ENCODE measurements around the gene TNFAIP8L3. TPM values are rescaled to one million over a fixed set of nuclear protein-coding genes. Genes with fewer than 3 reads are reported as not detected.

Gene TNFAIP8L3
- total and polyA plus RNA-seq, 2 of the 4 experiments (the other 2 are of a cell fraction), result 0.29 to 0.90 TPM

DNA sequence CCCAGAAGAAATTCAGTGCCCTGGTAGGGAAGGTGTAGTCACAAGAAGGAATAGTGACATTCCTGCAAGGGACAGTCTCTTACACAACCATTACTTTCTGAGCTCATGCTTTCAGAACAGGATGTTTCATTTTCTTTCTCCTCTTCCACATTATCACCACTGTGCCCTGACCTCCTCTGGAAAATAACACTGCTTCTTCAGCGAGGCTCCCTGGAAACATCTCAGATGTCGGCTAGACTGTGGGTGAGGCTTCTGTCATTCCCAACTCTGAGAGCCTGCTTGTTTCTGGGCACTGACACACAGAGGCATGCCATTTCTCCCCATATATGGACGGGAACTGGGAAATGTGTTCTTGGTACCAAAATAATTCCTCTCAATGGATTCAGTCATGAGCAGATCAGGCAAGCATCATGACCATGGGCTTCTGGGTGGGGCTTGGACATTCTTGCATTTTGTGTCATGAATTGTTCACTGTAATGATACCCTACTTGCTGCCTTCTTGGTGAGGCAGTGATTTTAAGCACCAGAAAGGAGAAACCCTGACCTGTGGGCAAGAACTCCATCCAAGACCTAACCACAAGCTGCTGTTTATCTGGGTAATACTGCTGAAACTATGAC is 14.3 kb upstream of the TNFAIP8L3 start:
- Histone ChIP-seq H2AFZ (replicated peaks; ENCODE audit: low read length, poor library complexity) (peak overlapping the region; percentile 79), H3K4me2 (ENCODE audit: low read depth, low read length) (peak overlapping the region; percentile 62), H2BK120ac (ENCODE audit: low read depth, low read length) (peak overlapping the region; percentile 58), H2AK5ac (ENCODE audit: low read depth, low read length) (peak overlapping the region; percentile 3; the same call in 1 of the 2 replicates), H4K8ac (ENCODE audit: low read depth in 2 of 2, low read length in 2 of 2) (peak overlapping the region in 1 of 2 experiments; percentile 20; a peak in 2 of 4 replicates), H3K18ac (ENCODE audit: low read depth, low read length) (peak overlapping the region; percentile 32), H2BK15ac (ENCODE audit: low read depth, low read length) (peak overlapping the region; percentile 3; the same call in 1 of the 3 replicates), H3K4ac (ENCODE audit: low read depth, low read length) (peak overlapping the region; percentile 47), H3K36me3 (ENCODE audit: control insufficient read depth, insufficient read depth, low read length) (no peaks in the 10 kb centered on the region), H4K20me1 (ENCODE audit: insufficient read depth, low read length) (no peaks in the 10 kb centered on the region), H2BK20ac (ENCODE audit: low read depth, low read length) (peak overlapping the region; percentile 60; the same call in 1 of the 2 replicates), H3K4me3 (ENCODE audit: insufficient read depth, low read depth, low read length) (no peak overlapping the region), H3K9ac (ENCODE audit: low read depth, low read length) (no peak overlapping the region), H3K4me1 (ENCODE audit: control insufficient read depth, insufficient read depth, low read length) (peaks cover 17% of the 10 kb centered on the region), H4K91ac (ENCODE audit: insufficient read depth, low read depth, low read length) (no peak overlapping the region), H3K56ac (ENCODE audit: extremely low read depth, insufficient read depth, low read length) (no peak overlapping the region), H2AK9ac (replicated peaks; ENCODE audit: low read depth, low read length, poor library complexity) (no peak overlapping the region), H4K5ac (ENCODE audit: low read depth, low read length) (no peak overlapping the region), H3K9me3 (ENCODE audit: control insufficient read depth, insufficient read depth, low read length) (no peaks in the 10 kb centered on the region), H3K79me1 (ENCODE audit: low read depth in 1 of 2, low read length in 2 of 2) (no peaks in the 10 kb centered on the region), H3K23ac (ENCODE audit: low read depth, low read length) (peak overlapping the region; percentile 14; the same call in 1 of the 2 replicates), H3K27me3 (ENCODE audit: control insufficient read depth, insufficient read depth, low read length) (no peaks in the 10 kb centered on the region; the same call in 1 of the 2 replicates), H3K27ac (ENCODE audit: insufficient read depth, low read length) (peak overlapping the region; percentile 0; the same call in 1 of the 2 replicates), H3K14ac (replicated peaks; ENCODE audit: low read depth, low read length) (peak overlapping the region; percentile 8), H2BK5ac (ENCODE audit: low read depth, low read length, poor library complexity, severe bottlenecking) (peak overlapping the region; percentile 22), H3K9me1 (ENCODE audit: insufficient read depth, low read length) (peaks cover 19% of the 10 kb centered on the region)
- DNase-seq (peak; percentile 92), ATAC-seq (ENCODE audit: low read depth) (peak; percentile 75)
- CTCF ChIA-PET, result interaction anchor here (1.3 kb wide), 1 partner anchor 24 kb away, joined by 4 read pairs; no protein-coding TSS in a partner anchor
- dilution Hi-C loops (cut with HindIII; ENCODE audit: low sequenced_read_pairs, unreplicated experiment) (no loop called here), in situ Hi-C loops (cut with MboI; ENCODE audit: low sequenced_read_pairs) (no loop called here), intact Hi-C loops (cut with micrococcal nuclease) (no loop called here)
- BruUV-seq (replicated peaks), result no TSS peak
- POLR2A ChIA-PET (ENCODE audit: unreplicated experiment), result no interaction called here
- WGBS, 2 experiments (ENCODE audit: extremely low coverage in 2 of 2, insufficient read length in 1 of 2), result no CpG with 5 or more reads among the region's 3 CpGs
- no peak for TF ChIP-seq USF2 (IDR thresholded peaks at IDR 0.05; ENCODE audit: low read depth, low read length)
- TF ChIP-seq CTCF (conservative IDR thresholded peaks at IDR 0.05; ENCODE audit: low read depth, low read length), result no peak
- no peak for TF ChIP-seq RAD21 (IDR thresholded peaks at IDR 0.05; ENCODE audit: low read length)
- peak; percentile 76; the same call in 1 of the 2 replicates for TF ChIP-seq MXI1 (IDR thresholded peaks at IDR 0.05; ENCODE audit: borderline replicate concordance, low read depth, low read length)
- TF ChIP-seq NFE2L2 (IDR thresholded peaks at IDR 0.05; ENCODE audit: low read depth, low read length), result no peak
- no peak for TF ChIP-seq SMC3 (IDR thresholded peaks at IDR 0.05; ENCODE audit: low read depth, low read length)
- TF ChIP-seq POLR2A (IDR thresholded peaks at IDR 0.05; ENCODE audit: low read depth, low read length), result no peak
- TF ChIP-seq CEBPB (IDR thresholded peaks at IDR 0.05; ENCODE audit: low read depth, low read length), result peak; percentile 63; the same call in 1 of the 2 replicates
- TF ChIP-seq FOS (IDR thresholded peaks at IDR 0.05; ENCODE audit: low read depth, low read length), result 0 out of 2 replicates have a peak, but pooled peaks have one; percentile 7
- TF ChIP-seq MAFK (IDR thresholded peaks at IDR 0.05; ENCODE audit: low read depth, low read length), result no peak
- TF ChIP-seq RFX5 (IDR thresholded peaks at IDR 0.05; ENCODE audit: low read depth, low read length), result no peak
- no peak for TF ChIP-seq CHD1 (IDR thresholded peaks at IDR 0.05; ENCODE audit: low read depth, low read length)
- no peak for TF ChIP-seq ELK1 (IDR thresholded peaks at IDR 0.05; ENCODE audit: borderline replicate concordance, low read depth, low read length)
- TF ChIP-seq RCOR1 (IDR thresholded peaks at IDR 0.05; ENCODE audit: insufficient replicate concordance, low read length), result peak; percentile 27
- TF ChIP-seq MAZ (IDR thresholded peaks at IDR 0.05; ENCODE audit: borderline replicate concordance, low read depth, low read length), result 0 out of 2 replicates have a peak, but pooled peaks have one; percentile 38
